ENCODE measurements around the gene GK.

Gene GK

GRCh38 chrX:30655991-30656390 lies 2.8 kb downstream of the GK start:
- Histone ChIP-seq H3K9me3 (no peaks in the 10 kb centered on the region), H3K27ac (no peak overlapping the region), H3K4me1 (peaks cover 0 to 7% (median 0%) of the 10 kb centered on the region in 4 donors), H3K27me3 (no peaks in the 10 kb centered on the region), H3K4me3 (no peak overlapping the region), H3K36me3 (no peaks in the 10 kb centered on the region)
- intact Hi-C loops (cut with DNase I; ENCODE audit: low total_unique reads): no loop called here
- no peak for DNase-seq
- no peak for TF ChIP-seq CTCF (IDR thresholded peaks at IDR 0.05)

GRCh38 chrX:30657196-30658161 lies 4.3 kb downstream of the GK start:
- DNase-seq: no peak
- TF ChIP-seq CTCF (IDR thresholded peaks at IDR 0.05): no peak
- H3K27me3 ChIP-seq: no peaks in the 10 kb centered on the region
- no peaks in the 10 kb centered on the region for H3K9me3 ChIP-seq
- peaks cover 0 to 7% (median 0%) of the 10 kb centered on the region in 4 donors for H3K4me1 ChIP-seq
- intact Hi-C loops (cut with DNase I; ENCODE audit: low total_unique reads): no loop called here
- no peaks in the 10 kb centered on the region for H3K36me3 ChIP-seq
- H3K4me3 ChIP-seq: no peak overlapping the region
- H3K27ac ChIP-seq: no peak overlapping the region

- DNase-seq: no peak
- Histone ChIP-seq H3K27me3 (no peaks in the 10 kb centered on the region), H3K27ac (no peak overlapping the region), H3K4me3 (no peak overlapping the region), H3K4me1 (peaks cover 0 to under 1% (median 0%) of the 10 kb centered on the region in 4 donors), H3K36me3 (no peaks in the 10 kb centered on the region), H3K9me3 (no peaks in the 10 kb centered on the region)
- no peak for TF ChIP-seq CTCF (IDR thresholded peaks at IDR 0.05)
- intact Hi-C loops (cut with DNase I; ENCODE audit: low total_unique reads): no loop called here
These were observed 6.2 kb downstream of the GK start for GRCh38 chrX:30659421-30659820.

GRCh38 chrX:30661228-30661627 lies 8.0 kb downstream of the GK start:
- TF ChIP-seq CTCF (IDR thresholded peaks at IDR 0.05): no peak
- no peak overlapping the region for H3K27ac ChIP-seq

GRCh38 chrX:30663322-30663721 lies 10.1 kb downstream of the GK start:
- no peak overlapping the region for H3K27ac ChIP-seq
- intact Hi-C loops (cut with DNase I; ENCODE audit: low total_unique reads): no loop called here
- no peaks in the 10 kb centered on the region for H3K27me3 ChIP-seq
- no peaks in the 10 kb centered on the region for H3K4me1 ChIP-seq
- no peak for DNase-seq
- no peak overlapping the region for H3K4me3 ChIP-seq
- no peaks in the 10 kb centered on the region for H3K36me3 ChIP-seq
- no peaks in the 10 kb centered on the region for H3K9me3 ChIP-seq
- no peak for TF ChIP-seq CTCF (IDR thresholded peaks at IDR 0.05)

More at GRCh38 chrX:30661228-30661627, 8.0 kb downstream of the GK start:
- intact Hi-C loops (cut with DNase I; ENCODE audit: low total_unique reads): no loop called here
- Histone ChIP-seq H3K27me3 (no peaks in the 10 kb centered on the region), H3K9me3 (no peaks in the 10 kb centered on the region), H3K4me1 (no peaks in the 10 kb centered on the region), H3K36me3 (no peaks in the 10 kb centered on the region), H3K4me3 (no peak overlapping the region)
- DNase-seq: no peak

Measured in tibial artery (tissue), 4 donors.